Measurements from ENCODE around the gene KLHL25.

The KLHL25 gene

GRCh38 chr15:85743392-85744055 lies 51.2 kb downstream of the KLHL25 start:
- DNase-seq = no peak

GRCh38 chr15:85742186-85742821 lies 52.4 kb downstream of the KLHL25 start:
- DNase-seq = no peak

- DNase-seq = no peak
These were observed 53.1 kb downstream of the KLHL25 start for GRCh38 chr15:85741662-85742061.

GRCh38 chr15:85741021-85741421 lies 53.7 kb downstream of the KLHL25 start:
- no peak for DNase-seq

- no peak for DNase-seq
These were observed 57.7 kb downstream of the KLHL25 start for GRCh38 chr15:85737061-85737460.

GRCh38 chr15:85733416-85733815 lies 61.3 kb downstream of the KLHL25 start:
- no peak for DNase-seq

GRCh38 chr15:85730001-85730820 lies 64.5 kb downstream of the KLHL25 start:
- peak; percentile 50 for DNase-seq

- no peak for DNase-seq
These were observed 67.7 kb downstream of the KLHL25 start for GRCh38 chr15:85727068-85727467.

- no peak for DNase-seq
These were observed 68.3 kb downstream of the KLHL25 start for GRCh38 chr15:85726454-85726853.

- no peak for DNase-seq
These were observed 69.2 kb downstream of the KLHL25 start for GRCh38 chr15:85725564-85725963.

GRCh38 chr15:85725019-85725418 lies 69.7 kb downstream of the KLHL25 start:
- no peak for DNase-seq

- DNase-seq = no peak
These were observed 70.5 kb downstream of the KLHL25 start for GRCh38 chr15:85723960-85724945.

- no peak for DNase-seq
These were observed 72.2 kb downstream of the KLHL25 start for GRCh38 chr15:85722374-85723152.

- no peak for DNase-seq
These were observed 75.7 kb downstream of the KLHL25 start for GRCh38 chr15:85718981-85719380.

- no peak for DNase-seq
These were observed 76.3 kb downstream of the KLHL25 start for GRCh38 chr15:85718271-85718971.

GRCh38 chr15:85717212-85717611 lies 77.5 kb downstream of the KLHL25 start:
- no peak for DNase-seq

GRCh38 chr15:85716261-85716660 lies 78.5 kb downstream of the KLHL25 start:
- DNase-seq = no peak

- peak; percentile 47 for DNase-seq
These were observed 83.0 kb downstream of the KLHL25 start for GRCh38 chr15:85711580-85712192.

- peak; percentile 62 for DNase-seq
These were observed 84.3 kb downstream of the KLHL25 start for GRCh38 chr15:85710340-85710842.
